PC-3 (cell line): Measurements from ENCODE around the gene YWHAQ. TPM values are rescaled to one million over a fixed set of nuclear protein-coding genes. Genes with fewer than 3 reads are reported as not detected.

ENCODE experiments used
- ATAC-seq: fragments of 200-7000 bp; cut with Tn5 transposase; 2 replicates; pipeline ENCODE4 v1.9.1; 2020; ENCODE audit warnings: mild to moderate bottlenecking, moderate library complexity
- BruUV-seq: library from RNA; stranded (reverse); fragments of 400-500 nt; replicated peaks from 2 replicates; lab custom pipeline; 2021; lab: Mats Ljungman, UMichigan
- CTCF ChIA-PET: fragments of 300-600 bp; sonication (Branson Sonifier 250); formaldehyde crosslinking; loops from one replicate; lab custom pipeline; 2022; ENCODE audit warnings: antibody characterized with exemption; lab: Charles Lee
- POLR2A ChIA-PET: fragments of 300-600 bp; sonication (Branson Sonifier 250); formaldehyde crosslinking; loops from one replicate; lab custom pipeline; 2022; ENCODE audit warnings: antibody characterized with exemption; ENCODE audit not compliant: unreplicated experiment; lab: Charles Lee
- DNase-seq: peaks from one replicate; pipeline ENCODE4 v3.0.0-alpha.2; 2015
- H2AFZ ChIP-seq: fragments of 300-600 bp; sonication (generic); 2 replicates; pipeline ENCODE4 v1.6.0; 2016; ENCODE audit warnings: antibody characterized with exemption, low read length
- H3F3A ChIP-seq: fragments of 300-600 bp; sonication (generic); one replicate; pipeline ENCODE4 v1.6.0; 2017; ENCODE audit warnings: antibody characterized with exemption, low read length, control low read depth, mild to moderate bottlenecking; ENCODE audit not compliant: unreplicated experiment
- H3K27ac ChIP-seq: fragments of 300-600 bp; sonication (generic); 2 replicates; pipeline ENCODE4 v1.5.1; 2016; ENCODE audit warnings: mild to moderate bottlenecking, low read length
- H3K27me3 ChIP-seq: fragments of 300-600 bp; sonication (generic); 2 replicates; pipeline ENCODE4 v1.6.1; 2016; ENCODE audit warnings: low read length, mixed read lengths
- H3K36me3 ChIP-seq: fragments of 300-600 bp; sonication (generic); 2 replicates; pipeline ENCODE4 v1.6.1; 2016; ENCODE audit warnings: low read depth, mixed run types, low read length, mixed read lengths
- H3K4me1 ChIP-seq: fragments of 300-600 bp; sonication (generic); 2 replicates; pipeline ENCODE4 v1.5.1; 2016; ENCODE audit warnings: low read length; ENCODE audit not compliant: insufficient read depth
- H3K4me2 ChIP-seq: fragments of 300-600 bp; sonication (generic); 2 replicates; pipeline ENCODE4 v1.6.0; 2016; ENCODE audit warnings: low read length
- H3K4me3 ChIP-seq: fragments of 300-600 bp; sonication (generic); 2 replicates; pipeline ENCODE4 v1.5.1; 2016; ENCODE audit warnings: mild to moderate bottlenecking, low read length, mixed read lengths
- H3K79me2 ChIP-seq: fragments of 300-600 bp; sonication (generic); 2 replicates; pipeline ENCODE4 v1.6.1; 2017; ENCODE audit warnings: low read length, mixed read lengths
- H3K9ac ChIP-seq: fragments of 300-600 bp; sonication (generic); 2 replicates; pipeline ENCODE4 v1.6.0; 2016; ENCODE audit warnings: mild to moderate bottlenecking, low read length
- H3K9me2 ChIP-seq: fragments of 300-600 bp; sonication (generic); replicated peaks from 2 replicates; pipeline ENCODE4 v1.6.1; 2016; ENCODE audit warnings: mixed run types, low read length, mixed read lengths
- H3K9me3 ChIP-seq: fragments of 300-600 bp; sonication (generic); 2 replicates; pipeline ENCODE4 v1.6.1; 2016; ENCODE audit warnings: low read length, mixed read lengths
- H4K20me1 ChIP-seq: fragments of 300-600 bp; sonication (generic); 2 replicates; pipeline ENCODE4 v1.6.1; 2016; ENCODE audit warnings: low read length, mixed read lengths
- EZH2 ChIP-seq: fragments of 300-600 bp; sonication (generic); IDR thresholded peaks from one replicate; pipeline ENCODE4 v1.6.1; 2017; ENCODE audit warnings: antibody characterized with exemption, mild to moderate bottlenecking, low read length; ENCODE audit not compliant: unreplicated experiment
- EZH2phosphoT487 ChIP-seq: fragments of 300-600 bp; sonication (generic); IDR thresholded peaks from 2 replicates; pipeline ENCODE4 v1.6.1; 2018; ENCODE audit warnings: mild to moderate bottlenecking, antibody characterized with exemption, low read length, borderline replicate concordance
- intact Hi-C: fragments of 100-400 bp; cut with micrococcal nuclease; formaldehyde crosslinking; loops from 2 replicates; pipeline ENCODE4 v1.9.0; 2023
- total RNA-seq: library from RNA; depleted of rRNA; stranded (reverse); fragments of >200 nt; gene quantifications from 2 replicates; pipeline ENCODE4 v1.2.3, GENCODE V29; 2014
- TF ChIP-seq, protein P1 (sequence below): fragments of 300-600 bp; sonication (generic); conservative IDR thresholded peaks from 2 replicates; pipeline ENCODE4 v1.5.1; 2017; ENCODE audit warnings: antibody characterized with exemption, low read depth, mild to moderate bottlenecking, low read length

Gene YWHAQ
- total RNA-seq, 1 experiment from 2014 or later = 377 TPM

DNA sequence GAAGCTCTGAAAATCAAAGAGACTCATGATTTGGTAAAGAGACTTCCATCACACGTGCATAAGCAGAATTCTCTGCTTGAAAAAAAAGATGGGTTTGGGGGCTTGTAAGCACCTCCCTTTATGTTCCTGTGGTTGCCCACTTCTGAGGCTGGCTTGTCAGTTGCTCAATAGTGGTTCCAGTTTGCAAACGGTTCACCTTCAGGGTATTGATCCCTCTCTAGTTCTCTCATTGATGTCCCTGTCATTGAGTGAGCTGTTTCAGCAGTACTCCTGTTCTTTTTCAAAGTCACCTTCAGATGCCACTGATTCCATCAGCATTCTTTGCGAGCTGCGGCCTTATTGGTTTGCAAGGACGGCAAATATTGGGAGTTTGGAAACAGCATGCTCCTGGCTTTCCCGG, 17.1 kb upstream of the YWHAQ start:
- Histone ChIP-seq H4K20me1 (no peaks in the 10 kb centered on the region), H3K36me3 (no peaks in the 10 kb centered on the region), H3K9ac (no peak overlapping the region), H3K4me1 (peaks cover 19% of the 10 kb centered on the region), H3K27me3 (no peaks in the 10 kb centered on the region), H3K4me3 (no peak overlapping the region), H3K9me3 (no peaks in the 10 kb centered on the region), H2AFZ (no peak overlapping the region), H3K4me2 (no peak overlapping the region), H3K79me2 (no peaks in the 10 kb centered on the region), H3K9me2 (no peaks in the 10 kb centered on the region), H3K27ac (no peak overlapping the region), H3F3A (no peaks in the 10 kb centered on the region)
- DNase-seq (no peak), ATAC-seq (no peak)
- CTCF ChIA-PET = no interaction called here
- intact Hi-C loops = no loop called here
- BruUV-seq = no TSS peak
- POLR2A ChIA-PET = no interaction called here
- TF ChIP-seq EZH2 = no peak
- no peak for TF ChIP-seq EZH2phosphoT487
- TF ChIP-seq, protein P1, sequence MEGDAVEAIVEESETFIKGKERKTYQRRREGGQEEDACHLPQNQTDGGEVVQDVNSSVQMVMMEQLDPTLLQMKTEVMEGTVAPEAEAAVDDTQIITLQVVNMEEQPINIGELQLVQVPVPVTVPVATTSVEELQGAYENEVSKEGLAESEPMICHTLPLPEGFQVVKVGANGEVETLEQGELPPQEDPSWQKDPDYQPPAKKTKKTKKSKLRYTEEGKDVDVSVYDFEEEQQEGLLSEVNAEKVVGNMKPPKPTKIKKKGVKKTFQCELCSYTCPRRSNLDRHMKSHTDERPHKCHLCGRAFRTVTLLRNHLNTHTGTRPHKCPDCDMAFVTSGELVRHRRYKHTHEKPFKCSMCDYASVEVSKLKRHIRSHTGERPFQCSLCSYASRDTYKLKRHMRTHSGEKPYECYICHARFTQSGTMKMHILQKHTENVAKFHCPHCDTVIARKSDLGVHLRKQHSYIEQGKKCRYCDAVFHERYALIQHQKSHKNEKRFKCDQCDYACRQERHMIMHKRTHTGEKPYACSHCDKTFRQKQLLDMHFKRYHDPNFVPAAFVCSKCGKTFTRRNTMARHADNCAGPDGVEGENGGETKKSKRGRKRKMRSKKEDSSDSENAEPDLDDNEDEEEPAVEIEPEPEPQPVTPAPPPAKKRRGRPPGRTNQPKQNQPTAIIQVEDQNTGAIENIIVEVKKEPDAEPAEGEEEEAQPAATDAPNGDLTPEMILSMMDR = no peak

GRCh38 chr2:9646196-9647030, 15.6 kb upstream of the YWHAQ start:
- no TSS peak for BruUV-seq
- Histone ChIP-seq H3K79me2 (no peaks in the 10 kb centered on the region), H3F3A (no peaks in the 10 kb centered on the region), H3K4me1 (peaks cover 19% of the 10 kb centered on the region), H3K4me3 (no peak overlapping the region), H3K27me3 (no peaks in the 10 kb centered on the region), H3K9me3 (no peaks in the 10 kb centered on the region), H3K27ac (no peak overlapping the region), H3K9ac (no peak overlapping the region), H3K4me2 (no peak overlapping the region), H3K36me3 (no peaks in the 10 kb centered on the region), H3K9me2 (no peaks in the 10 kb centered on the region), H2AFZ (no peak overlapping the region), H4K20me1 (no peaks in the 10 kb centered on the region)
- no peak for TF ChIP-seq EZH2phosphoT487
- no peak for TF ChIP-seq EZH2
- TF ChIP-seq, protein P1 = no peak
- ATAC-seq = no peak
- intact Hi-C loops = no loop called here
- CTCF ChIA-PET = no interaction called here
- POLR2A ChIA-PET = no interaction called here
- no peak for DNase-seq

DNA sequence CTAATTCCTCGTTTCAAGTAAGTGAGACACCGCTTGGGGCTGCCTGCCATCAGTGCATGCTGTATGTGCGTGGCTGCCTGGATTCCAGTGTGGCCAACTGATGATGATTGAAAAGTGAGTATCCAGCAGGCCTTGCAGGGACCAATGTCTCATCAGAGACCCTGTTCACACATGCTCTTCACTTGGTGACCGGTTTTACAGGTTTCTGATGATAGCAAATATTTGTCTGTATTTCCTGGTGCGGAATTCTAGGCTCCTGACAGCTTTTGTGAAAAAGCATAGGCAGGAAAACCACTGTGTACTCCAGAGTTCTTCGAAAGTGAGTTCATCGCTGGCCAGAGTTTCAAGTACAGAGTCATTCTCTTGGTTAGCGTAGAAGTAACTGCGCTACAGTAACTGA, 13.8 kb upstream of the YWHAQ start:
- H3K4me2 ChIP-seq = peak overlapping the region; percentile 64
- ChIA-PET POLR2A (no interaction called here), CTCF (no interaction called here)
- peak; percentile 96 for DNase-seq
- H3K9me2 ChIP-seq = no peaks in the 10 kb centered on the region
- H3K4me1 ChIP-seq = peaks cover 19% of the 10 kb centered on the region
- no peaks in the 10 kb centered on the region for H3K79me2 ChIP-seq
- H3K4me3 ChIP-seq = no peak overlapping the region; the same call in 1 of the 2 replicates
- peak; percentile 64 for ATAC-seq
- no peaks in the 10 kb centered on the region for H3K36me3 ChIP-seq
- no peaks in the 10 kb centered on the region for H3K9me3 ChIP-seq
- H3F3A ChIP-seq = no peaks in the 10 kb centered on the region
- no peaks in the 10 kb centered on the region for H3K27me3 ChIP-seq
- TF ChIP-seq EZH2 (no peak), EZH2phosphoT487 (no peak)
- TF ChIP-seq, protein P1 = no peak
- no TSS peak for BruUV-seq
- H4K20me1 ChIP-seq = no peaks in the 10 kb centered on the region
- intact Hi-C loops = no loop called here
- H2AFZ ChIP-seq = no peak overlapping the region
- peak overlapping the region; percentile 55 for H3K27ac ChIP-seq
- H3K9ac ChIP-seq = no peak overlapping the region
